H9 (cell line): ENCODE results near the gene ZFPM1. TPM values are rescaled to one million over a fixed set of nuclear protein-coding genes. Genes with fewer than 3 reads are reported as not detected.

Experiments used
- DNase-seq: peaks from one replicate; pipeline ENCODE4 v3.0.0-alpha.2; 2017
- H2AFZ ChIP-seq: one replicate; pipeline ENCODE4 v1.6.1; 2013; ENCODE audit warnings: mild to moderate bottlenecking, low read length, control low read depth, moderate library complexity
- H2AK5ac ChIP-seq: 2 replicates; pipeline ENCODE4 v1.6.1; 2013; ENCODE audit warnings: low read length, control low read depth, mixed read lengths; ENCODE audit not compliant: insufficient read length
- H2BK120ac ChIP-seq: one replicate; pipeline ENCODE4 v1.6.1; 2013; ENCODE audit warnings: low read depth, mild to moderate bottlenecking, low read length, control low read depth, inconsistent platforms; ENCODE audit not compliant: poor library complexity, severe bottlenecking
- H2BK12ac ChIP-seq: 2 replicates; pipeline ENCODE4 v1.6.1; 2013; ENCODE audit warnings: low read length, control low read depth, mixed read lengths, low read depth; ENCODE audit not compliant: insufficient read length
- H2BK15ac ChIP-seq: 2 replicates; pipeline ENCODE4 v1.6.1; 2013; ENCODE audit warnings: low read depth, low read length, control low read depth
- H2BK20ac ChIP-seq: one replicate; pipeline ENCODE4 v1.6.1; 2013; ENCODE audit warnings: low read depth, mild to moderate bottlenecking, low read length, control low read depth, inconsistent platforms; ENCODE audit not compliant: poor library complexity, severe bottlenecking
- H2BK5ac ChIP-seq: 2 replicates; pipeline ENCODE4 v1.6.1; 2013; ENCODE audit warnings: low read length, control low read depth, mixed read lengths; ENCODE audit not compliant: insufficient read length
- H3K14ac ChIP-seq: 2 replicates; pipeline ENCODE4 v1.6.1; 2013; ENCODE audit warnings: low read length, control low read depth; ENCODE audit not compliant: insufficient read depth
- H3K18ac ChIP-seq: 2 replicates; pipeline ENCODE4 v1.6.1; 2013; ENCODE audit warnings: low read depth, mild to moderate bottlenecking, mixed read lengths, low read length, control low read depth; ENCODE audit not compliant: insufficient read length
- H3K23ac ChIP-seq: 2 replicates; pipeline ENCODE4 v1.6.1; 2013; ENCODE audit warnings: low read length, control low read depth, mixed read lengths, low read depth; ENCODE audit not compliant: insufficient read length
- H3K23me2 ChIP-seq: 2 replicates; pipeline ENCODE4 v1.6.1; 2013; ENCODE audit warnings: low read depth, mild to moderate bottlenecking, mixed read lengths, low read length, control low read depth; ENCODE audit not compliant: insufficient read length, poor library complexity, severe bottlenecking
- H3K27ac ChIP-seq: 2 replicates; pipeline ENCODE4 v1.5.1; 2013; ENCODE audit warnings: low read length, control low read depth, mixed read lengths, low read depth; ENCODE audit not compliant: insufficient read length
- H3K27me3 ChIP-seq: 2 replicates; pipeline ENCODE4 v1.6.1; 2013; ENCODE audit warnings: low read length, control low read depth, inconsistent platforms; ENCODE audit not compliant: insufficient read depth
- H3K4ac ChIP-seq: 2 replicates; pipeline ENCODE4 v1.6.1; 2013; ENCODE audit warnings: low read depth, mild to moderate bottlenecking, control low read depth, inconsistent platforms, low read length, moderate library complexity
- H3K4me1 ChIP-seq: 2 replicates; pipeline ENCODE4 v1.6.1; 2013; ENCODE audit warnings: low read length, control low read depth, inconsistent platforms; ENCODE audit not compliant: insufficient read depth
- H3K4me2 ChIP-seq: 2 replicates; pipeline ENCODE4 v1.6.1; 2013; ENCODE audit warnings: low read length, control low read depth, mixed read lengths; ENCODE audit not compliant: insufficient read length, insufficient read depth
- H3K56ac ChIP-seq: 2 replicates; pipeline ENCODE4 v1.6.1; 2013; ENCODE audit warnings: low read depth, mild to moderate bottlenecking, mixed read lengths, low read length, control low read depth; ENCODE audit not compliant: insufficient read length
- H3K79me1 ChIP-seq: 2 replicates; pipeline ENCODE4 v1.6.1; 2013; ENCODE audit warnings: low read depth, mild to moderate bottlenecking, moderate library complexity, low read length, control low read depth, inconsistent platforms; ENCODE audit not compliant: insufficient read depth, poor library complexity, severe bottlenecking
- H3K79me2 ChIP-seq: 2 replicates; pipeline ENCODE4 v1.6.1; 2013; ENCODE audit warnings: low read length, control low read depth, inconsistent platforms; ENCODE audit not compliant: insufficient read depth
- H3K9ac ChIP-seq: 2 replicates; pipeline ENCODE4 v1.6.1; 2013; ENCODE audit warnings: low read length, control low read depth, mixed read lengths; ENCODE audit not compliant: insufficient read length; ENCODE audit errors: extremely low read depth
- H3K9me3 ChIP-seq: one replicate; pipeline ENCODE4 v1.6.1; 2013; ENCODE audit warnings: low read depth, low read length, inconsistent platforms; ENCODE audit not compliant: control insufficient read depth
- H3T11ph ChIP-seq: one replicate; pipeline ENCODE4 v1.6.1; 2013; ENCODE audit warnings: mild to moderate bottlenecking, low read length, control low read depth, inconsistent platforms
- H4K20me1 ChIP-seq: one replicate; pipeline ENCODE4 v1.6.1; 2013; ENCODE audit not compliant: control insufficient read depth, insufficient read length, insufficient read depth
- H4K5ac ChIP-seq: 2 replicates; pipeline ENCODE4 v1.6.1; 2013; ENCODE audit warnings: low read depth, mild to moderate bottlenecking, mixed read lengths, low read length, control low read depth; ENCODE audit not compliant: insufficient read length
- H4K8ac ChIP-seq: replicated peaks from 2 replicates; pipeline ENCODE4 v1.6.1; 2013; ENCODE audit warnings: low read length, control low read depth, mixed read lengths, low read depth; ENCODE audit not compliant: insufficient read length
- H4K91ac ChIP-seq: 2 replicates; pipeline ENCODE4 v1.6.1; 2013; ENCODE audit warnings: low read depth, mild to moderate bottlenecking, moderate library complexity, mixed read lengths, low read length, control low read depth; ENCODE audit not compliant: insufficient read length
- H3K27ac Mint-ChIP-seq, 3 experiments: 2 replicates in 2 of 3; 3 replicates in 1 of 3; pipeline ENCODE4 v1.8.0; 2020 to 2021; ENCODE audit warnings: mixed read lengths in 3 of 3, mild to moderate bottlenecking in 1 of 3, moderate library complexity in 1 of 3
- H3K27me3 Mint-ChIP-seq: 2 replicates; pipeline ENCODE4 v1.8.0; 2021; ENCODE audit warnings: low read depth, mild to moderate bottlenecking, moderate library complexity, mixed read lengths
- H3K36me3 Mint-ChIP-seq, 3 experiments: 2 replicates in 2 of 3; 3 replicates in 1 of 3; pipeline ENCODE4 v1.8.0; 2020 to 2021; ENCODE audit warnings: low read depth in 3 of 3, mixed read lengths in 3 of 3; ENCODE audit not compliant: insufficient read depth in 1 of 3
- H3K4me1 Mint-ChIP-seq, 2 experiments: 2 replicates each; pipeline ENCODE4 v1.8.0; 2020; ENCODE audit warnings: mixed read lengths in 2 of 2
- H3K4me3 Mint-ChIP-seq, 2 experiments: 2 replicates in 1 of 2; 3 replicates in 1 of 2; pipeline ENCODE4 v1.8.0; 2020 to 2021; ENCODE audit warnings: mild to moderate bottlenecking in 2 of 2, mixed read lengths in 2 of 2, moderate library complexity in 1 of 2
- H3K9me3 Mint-ChIP-seq, 2 experiments: 2 replicates in 1 of 2; 3 replicates in 1 of 2; pipeline ENCODE4 v1.8.0; 2020; ENCODE audit warnings: mild to moderate bottlenecking in 2 of 2, mixed read lengths in 2 of 2, moderate library complexity in 1 of 2
- CTCF ChIP-seq: fragments of 200-600 bp; sonication (generic); conservative IDR thresholded peaks from 3 replicates; pipeline ENCODE4 v1.8.0; 2021; ENCODE audit warnings: antibody characterized with exemption, mild to moderate bottlenecking
- WGBS: extraction: QIAGEN DNeasy Blood & Tissue Kit; methylation state at CpG from one replicate; pipeline ENCODE4 v1.1.7; 2013; ENCODE audit warnings: missing lambda C conversion rate, low lambda C conversion rate, mixed read lengths; ENCODE audit not compliant: insufficient read length; ENCODE audit errors: extremely low coverage; 5-methylcytosine and 5-hydroxymethylcytosine counted together
- total RNA-seq: library from RNA; stranded (reverse); gene quantifications from 2 replicates; pipeline ENCODE4 v1.2.1, GENCODE V29; 2021

ZFPM1 gene
- total RNA-seq, 1 experiment from 2014 or later: 3.6 TPM

GRCh38 chr16:88433632-88434352 lies 19.3 kb upstream of the ZFPM1 start:
- Histone ChIP-seq H4K91ac (no peak overlapping the region), H3K23ac (no peak overlapping the region), H3K9ac (no peak overlapping the region), H2BK5ac (no peak overlapping the region), H2AFZ (no peak overlapping the region), H3K56ac (no peak overlapping the region), H3K27me3 (no peaks in the 10 kb centered on the region), H3K4ac (no peak overlapping the region), H3K4me2 (no peak overlapping the region), H3K18ac (no peak overlapping the region), H4K5ac (no peak overlapping the region), H4K8ac (no peak overlapping the region), H3K9me3 (no peaks in the 10 kb centered on the region), H2BK15ac (no peak overlapping the region), H3K79me2 (no peaks in the 10 kb centered on the region), H3K27ac (no peak overlapping the region), H2BK12ac (no peak overlapping the region), H2BK120ac (no peak overlapping the region), H2BK20ac (no peak overlapping the region), H4K20me1 (no peaks in the 10 kb centered on the region), H3K23me2 (peaks cover 2% of the 10 kb centered on the region), H3K14ac (no peak overlapping the region), H3K4me1 (no peaks in the 10 kb centered on the region), H2AK5ac (no peak overlapping the region), H3T11ph (no peak overlapping the region), H3K79me1 (no peaks in the 10 kb centered on the region)
- no peak for TF ChIP-seq CTCF
- Mint-ChIP-seq H3K4me3 (no peak overlapping the region), H3K4me1 (no peaks in the 10 kb centered on the region), H3K9me3 (no peaks in the 10 kb centered on the region), H3K27ac (no peak overlapping the region), H3K36me3 (no peaks in the 10 kb centered on the region), H3K27me3 (peaks cover 2% of the 10 kb centered on the region)
- no peak for DNase-seq
- no CpG with 5 or more reads among the region's 25 CpGs for WGBS
